GM20431 (cell line): ENCODE data around the gene PCBD2.
"Not testable (repeated sequence)": the region's sequence is repeated elsewhere in the genome, so short reads cannot be mapped to it uniquely, and the experiment has no call there.

Experiments used
- in situ Hi-C: fragments of 300-500 bp; cut with MseI, MboI; formaldehyde crosslinking; loops from one replicate; pipeline ENCODE4 v1.15.0; 2020; ENCODE audit warnings: low sequenced_read_pairs; ENCODE audit not compliant: unreplicated experiment

The PCBD2 gene

GRCh38 chr5:134948911-134949310 lies 44.0 kb downstream of the PCBD2 start:
- in situ Hi-C loops, result no loop called here

DNA sequence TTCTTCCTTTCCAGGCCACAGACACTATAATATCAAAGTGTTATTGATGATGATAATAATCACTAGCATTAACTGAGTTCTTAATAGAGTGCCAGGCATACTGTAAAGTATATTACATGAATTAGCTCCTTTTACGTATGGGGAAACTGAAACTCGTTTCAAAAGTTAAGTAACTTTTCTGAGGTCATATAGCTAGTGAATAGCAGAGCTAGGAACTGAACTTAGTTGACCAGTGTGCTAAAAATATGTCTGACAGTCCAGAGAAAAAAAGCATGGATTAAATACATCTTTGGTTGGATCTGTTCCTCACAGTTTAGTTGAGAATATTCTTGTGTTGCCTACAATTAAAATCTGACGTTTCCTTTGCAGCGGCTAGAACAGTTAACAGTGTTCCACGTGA lies 44.4 kb downstream of the PCBD2 start:
- in situ Hi-C loops, result no loop called here

DNA sequence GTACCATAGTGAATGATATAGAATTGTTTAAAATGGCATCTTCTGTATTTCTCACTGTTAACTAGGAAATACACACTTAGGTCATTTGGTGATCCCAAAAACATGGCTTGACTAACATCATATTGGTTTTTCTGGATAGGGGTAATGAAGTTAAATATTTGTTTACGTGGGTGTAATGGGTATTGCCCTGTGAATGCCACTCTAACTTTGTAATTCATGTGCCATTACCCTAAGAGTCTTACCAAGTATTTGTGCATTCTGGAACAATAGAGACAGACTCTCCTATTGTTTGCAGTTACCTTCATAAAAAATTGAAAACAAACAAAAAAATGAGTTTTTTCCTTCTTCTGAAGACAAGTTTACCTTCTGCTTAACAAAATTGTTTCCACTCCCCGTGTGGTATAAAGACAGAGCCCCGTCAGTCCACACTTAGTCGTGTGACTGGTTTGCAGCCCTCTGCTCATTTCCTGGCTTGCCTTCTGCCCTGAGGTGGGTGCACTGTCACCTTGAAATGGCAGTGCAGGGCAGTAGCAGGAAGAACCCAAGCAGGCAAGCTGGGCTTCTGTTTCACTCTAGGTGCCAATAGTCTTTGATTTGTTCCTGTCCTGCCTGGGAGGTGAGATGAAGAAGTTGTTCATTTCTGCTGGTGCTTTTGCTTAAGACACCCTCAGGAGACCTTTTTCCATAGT lies 53.1 kb downstream of the PCBD2 start:
- in situ Hi-C loops, result no loop called here

- in situ Hi-C loops, result no loop called here
These were observed 53.8 kb downstream of the PCBD2 start for GRCh38 chr5:134958755-134959154.

GRCh38 chr5:134963098-134963497 lies 58.2 kb downstream of the PCBD2 start:
- in situ Hi-C loops, result no loop called here

DNA sequence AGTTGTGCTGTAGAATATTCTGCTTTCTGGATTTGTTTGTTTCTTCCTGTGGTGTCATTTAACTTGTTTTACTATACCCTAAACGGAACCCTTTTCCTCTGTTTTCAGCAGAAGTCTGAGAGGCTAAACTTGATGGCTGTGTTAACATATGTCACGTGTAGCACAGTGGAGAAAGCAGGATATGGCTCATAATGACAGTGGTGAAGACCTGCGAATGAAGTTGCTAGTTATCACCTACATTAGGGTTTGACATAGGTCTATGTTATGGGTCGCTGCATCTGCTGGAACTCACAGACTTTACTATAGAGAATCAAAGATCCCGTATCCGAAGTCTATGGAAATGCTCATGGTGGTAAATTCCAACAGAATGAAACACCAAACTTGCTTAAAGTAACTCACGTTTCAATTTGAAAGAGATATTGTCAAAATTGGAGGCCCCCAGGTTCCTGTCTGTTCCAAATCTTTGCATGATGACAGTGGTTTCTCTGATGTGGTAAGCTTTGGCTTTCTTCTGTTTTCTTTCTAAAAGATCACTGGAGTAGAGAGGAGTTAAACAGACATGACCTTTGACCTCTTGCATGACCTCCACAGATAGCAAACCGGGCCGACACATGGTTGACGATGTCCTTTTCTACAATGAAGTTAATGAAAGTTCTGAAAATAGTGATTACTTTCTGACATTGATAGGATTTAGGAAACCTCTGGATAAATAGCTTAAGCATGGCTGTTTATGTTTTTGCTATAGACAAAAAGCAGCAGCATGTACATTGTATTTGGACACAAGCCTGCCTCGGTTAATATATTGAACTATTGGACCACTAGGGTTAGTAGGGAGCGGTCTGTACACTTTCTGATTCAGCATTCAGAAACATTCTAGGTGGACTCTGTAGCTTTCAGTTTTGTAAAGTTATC lies 59.7 kb downstream of the PCBD2 start:
- in situ Hi-C loops, result no loop called here

- in situ Hi-C loops, result no loop called here
These were observed 60.4 kb downstream of the PCBD2 start for GRCh38 chr5:134965271-134965825.

DNA sequence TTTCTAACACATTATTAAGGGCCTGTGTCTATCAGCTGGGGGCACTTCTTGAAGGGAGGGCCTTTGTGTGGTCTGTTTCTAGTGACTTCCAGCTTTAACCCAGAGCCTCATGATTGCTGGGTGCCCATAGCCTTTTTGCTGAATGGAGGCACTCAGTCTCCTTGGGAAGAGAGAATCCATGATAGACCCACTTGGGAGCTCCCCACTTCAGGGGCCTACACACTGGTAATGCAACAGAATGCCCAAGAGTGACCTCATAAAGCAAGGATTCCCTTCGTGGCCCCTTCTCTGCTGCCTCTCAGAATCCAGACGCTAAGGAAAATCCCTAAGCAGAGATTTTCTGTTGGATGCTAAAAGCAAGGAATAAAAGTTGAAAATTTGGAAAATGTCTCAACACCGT lies 62.7 kb downstream of the PCBD2 start, which contains the start of gene CATSPER3:
TSS of gene CATSPER3 (plus strand) at position 301 of the 400 bp plus-strand sequence. CDS start at position 386, 85 bp downstream.
- in situ Hi-C loops, result no loop called here

DNA sequence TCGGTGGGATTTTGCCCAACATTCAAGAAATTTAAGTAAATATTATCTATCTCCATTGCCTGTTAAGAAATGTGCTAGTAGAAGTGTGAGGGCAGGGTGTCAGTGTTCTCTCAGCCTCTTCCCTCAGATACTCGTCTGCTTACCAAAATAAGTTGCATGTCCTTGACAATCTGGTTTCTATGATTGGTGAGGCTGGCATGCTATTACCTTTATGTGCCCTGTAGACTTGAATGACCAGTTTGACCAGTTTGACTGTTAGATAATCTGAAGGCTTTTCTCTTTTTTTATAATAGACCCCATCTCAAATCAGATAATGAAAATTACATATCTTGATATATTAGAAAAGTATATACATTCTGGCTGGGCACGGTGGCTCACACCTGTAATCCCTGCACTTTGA lies 63.1 kb downstream of the PCBD2 start:
- in situ Hi-C loops, result no loop called here

- in situ Hi-C loops, result no loop called here
These were observed 64.2 kb downstream of the PCBD2 start for GRCh38 chr5:134969166-134969565.

DNA sequence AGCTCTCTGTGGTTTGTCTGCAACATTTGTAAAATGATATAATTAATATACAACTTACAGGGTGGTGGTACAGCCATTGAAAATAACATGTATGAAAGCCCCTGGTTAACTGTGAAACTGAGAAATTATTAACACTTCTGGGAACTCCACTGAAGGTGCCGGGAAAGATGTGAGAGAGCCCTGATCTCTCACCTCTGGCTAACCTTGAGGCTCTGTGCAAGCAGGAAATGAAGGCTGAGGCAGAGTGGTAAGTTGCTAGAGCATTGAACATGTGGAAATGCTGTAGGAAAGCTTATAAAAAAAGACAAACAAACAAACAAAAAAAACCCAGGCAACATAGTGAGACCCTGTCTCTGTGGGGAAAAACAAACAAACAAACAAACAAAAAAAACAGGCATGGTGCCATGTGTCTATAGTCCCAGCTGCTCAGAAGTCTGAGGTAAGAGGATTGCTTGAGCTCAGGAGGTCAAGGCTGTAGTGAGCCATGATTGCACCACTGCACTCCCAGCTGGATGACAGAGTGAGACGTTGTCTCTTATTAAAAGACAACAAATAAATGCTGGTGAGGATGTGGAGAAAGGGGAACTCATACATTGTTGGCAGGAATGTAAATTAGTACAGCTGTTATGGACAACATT lies 70.3 kb downstream of the PCBD2 start:
- in situ Hi-C loops, result no loop called here

DNA sequence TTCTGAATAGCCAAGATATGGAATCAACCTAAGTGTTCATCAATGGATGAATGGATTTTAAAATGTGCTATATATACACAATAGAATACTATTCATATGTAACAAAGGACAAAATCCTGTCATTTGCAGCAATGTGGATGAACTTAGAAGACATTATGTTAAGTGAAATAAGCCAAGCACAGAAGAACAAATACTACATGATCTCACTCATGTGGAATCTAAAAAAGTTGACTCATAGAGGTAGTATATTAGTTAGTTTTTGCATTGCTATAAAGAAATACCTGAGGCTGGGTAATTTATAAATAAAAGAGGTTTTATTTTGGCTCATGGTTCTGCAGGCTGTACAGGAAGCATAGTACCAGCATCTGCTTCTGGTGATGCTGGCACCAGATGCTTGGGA lies 70.9 kb downstream of the PCBD2 start:
- in situ Hi-C loops, result no loop called here

GRCh38 chr5:134976841-134977240 lies 71.9 kb downstream of the PCBD2 start:
- in situ Hi-C loops, result no loop called here

GRCh38 chr5:134979416-134979815 lies 74.5 kb downstream of the PCBD2 start:
- in situ Hi-C loops, result no loop called here

- in situ Hi-C loops, result no loop called here
These were observed 77.3 kb downstream of the PCBD2 start for GRCh38 chr5:134982230-134982629.

DNA sequence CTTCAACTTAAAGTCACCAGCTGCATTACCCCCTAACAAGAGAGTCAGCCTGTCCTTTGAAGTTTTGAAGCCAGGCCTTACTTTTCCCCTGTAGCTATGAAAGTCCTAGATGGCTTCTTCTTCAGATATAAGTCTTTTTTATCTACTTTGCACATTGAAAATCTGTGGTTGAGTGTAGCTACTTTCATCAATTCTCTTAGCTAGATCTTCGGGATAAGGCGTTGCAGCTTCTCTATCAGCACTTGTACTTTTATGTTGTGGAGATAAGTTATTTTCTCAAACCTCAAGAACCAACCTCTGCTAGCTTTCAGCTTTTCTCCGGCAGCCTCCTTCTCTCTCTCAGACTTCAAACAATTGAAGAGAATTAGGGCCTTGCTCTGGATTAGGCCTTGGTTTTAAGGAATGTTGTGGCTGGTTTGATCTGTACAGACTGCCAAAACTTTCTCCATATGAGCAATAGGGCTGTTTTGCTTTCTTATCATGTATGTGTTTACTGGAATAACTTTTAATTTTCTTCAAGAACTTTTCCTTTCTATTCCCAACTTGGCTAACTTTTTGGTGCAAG lies 84.4 kb downstream of the PCBD2 start:
- in situ Hi-C loops, result no loop called here

- in situ Hi-C loops, result not testable (repeated sequence)
These were observed 85.3 kb downstream of the PCBD2 start for GRCh38 chr5:134990183-134990582.

- in situ Hi-C loops, result no loop called here
These were observed 87.2 kb downstream of the PCBD2 start for GRCh38 chr5:134992148-134992547.

GRCh38 chr5:134993161-134993560 lies 88.2 kb downstream of the PCBD2 start:
- in situ Hi-C loops, result no loop called here

DNA sequence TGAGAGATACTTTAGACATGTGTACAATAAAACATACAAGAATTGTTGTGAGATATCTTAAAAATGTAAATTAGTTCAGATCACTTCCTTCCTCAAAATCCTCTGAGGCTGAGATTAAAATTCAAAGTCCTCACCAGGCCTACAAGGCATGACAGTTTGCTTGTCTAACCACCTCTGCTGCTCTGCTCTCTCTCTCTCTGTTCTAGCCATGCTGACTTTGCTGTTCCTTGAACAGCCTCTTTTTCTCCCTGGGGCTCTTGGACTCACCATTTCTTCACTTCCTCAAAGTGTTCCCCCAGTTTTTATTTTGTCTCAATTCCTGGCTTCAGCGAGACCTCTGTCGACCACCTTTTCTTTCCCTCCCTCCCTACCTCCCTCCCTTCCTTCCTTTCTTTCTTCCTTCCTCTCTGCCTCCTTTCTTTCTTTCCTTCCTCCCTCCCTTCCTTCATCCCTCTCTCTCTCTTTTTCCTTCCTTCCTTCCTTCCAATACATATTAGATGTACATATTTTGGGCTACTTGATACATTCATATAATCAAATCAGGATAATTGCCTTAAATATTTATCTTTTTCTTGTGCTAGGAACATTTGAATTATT lies 89.7 kb downstream of the PCBD2 start:
- in situ Hi-C loops, result no loop called here
